ENCODE results near the gene ADAMTS2. TPM values are rescaled to one million over a fixed set of nuclear protein-coding genes. Genes with fewer than 3 reads are reported as not detected.
A peak's percentile ranks its signal among the peaks of the same experiment; 100 is the strongest.

Gene ADAMTS2
- total RNA-seq, 1 donor from 2014 or later = 11.9 TPM

DNA sequence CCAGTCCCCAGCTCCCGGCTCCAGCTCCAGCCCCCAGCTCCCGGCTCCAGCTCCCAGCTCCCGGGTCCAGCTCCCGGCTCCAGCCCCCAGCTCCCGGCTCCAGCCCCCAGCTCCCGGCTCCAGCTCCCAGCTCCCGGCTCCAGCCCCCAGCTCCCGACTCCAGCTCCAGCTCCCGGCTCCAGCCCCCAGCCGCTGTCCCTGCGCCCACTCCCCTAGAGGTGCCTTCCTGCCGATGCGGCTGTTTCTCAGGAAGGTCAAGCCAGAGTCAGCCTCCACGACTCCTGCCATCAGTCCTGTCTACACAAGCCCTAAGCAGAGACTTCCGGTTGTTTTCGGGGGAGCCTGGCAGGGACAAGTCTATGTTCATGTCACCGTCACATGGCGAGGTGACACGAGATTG is 210.3 kb downstream of the ADAMTS2 start:
- DNase-seq (ENCODE audit: low spot score) (no peak), ATAC-seq (no peak)

GRCh38 chr5:179134511-179134910 is 210.8 kb downstream of the ADAMTS2 start:
- ATAC-seq (no peak), DNase-seq (ENCODE audit: low spot score) (no peak)

DNA sequence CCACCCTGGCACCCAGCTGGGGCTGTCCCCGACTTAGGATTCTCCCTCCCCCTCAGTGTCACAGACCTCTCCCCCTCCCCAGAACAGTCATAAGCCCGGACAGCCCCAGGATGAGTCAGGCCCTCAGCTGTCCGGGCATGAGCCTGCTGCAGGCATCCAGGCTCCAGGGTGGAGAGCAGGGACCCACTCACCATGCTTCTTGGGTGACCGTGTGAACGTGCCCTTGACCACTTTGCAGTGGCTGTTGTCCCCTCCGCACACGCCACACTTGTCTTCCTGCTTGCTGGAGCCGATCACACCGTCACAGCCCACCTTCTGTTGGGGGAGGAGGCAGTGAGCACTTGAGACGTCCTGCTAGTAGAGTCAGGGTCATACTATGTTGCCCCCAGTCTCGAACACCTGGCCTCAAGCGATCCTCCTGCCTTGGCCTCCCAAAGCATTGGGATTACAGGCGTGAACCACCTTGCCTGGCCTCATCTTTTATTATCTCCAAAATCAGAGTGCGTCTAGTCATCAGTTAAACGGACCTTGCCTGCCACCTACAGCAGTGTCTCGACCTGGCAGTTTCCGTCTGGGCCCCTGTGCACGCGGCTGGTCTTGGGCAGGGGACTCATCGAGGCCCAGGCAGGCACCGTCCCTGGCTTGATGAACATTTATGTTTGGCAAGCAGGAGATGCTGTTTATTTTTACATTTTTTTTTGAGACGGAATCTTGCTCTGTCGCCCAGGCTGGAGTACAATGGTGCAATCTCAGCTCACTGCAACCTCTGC is 212.5 kb downstream of the ADAMTS2 start:
- no peak for DNase-seq (ENCODE audit: low spot score)

DNA sequence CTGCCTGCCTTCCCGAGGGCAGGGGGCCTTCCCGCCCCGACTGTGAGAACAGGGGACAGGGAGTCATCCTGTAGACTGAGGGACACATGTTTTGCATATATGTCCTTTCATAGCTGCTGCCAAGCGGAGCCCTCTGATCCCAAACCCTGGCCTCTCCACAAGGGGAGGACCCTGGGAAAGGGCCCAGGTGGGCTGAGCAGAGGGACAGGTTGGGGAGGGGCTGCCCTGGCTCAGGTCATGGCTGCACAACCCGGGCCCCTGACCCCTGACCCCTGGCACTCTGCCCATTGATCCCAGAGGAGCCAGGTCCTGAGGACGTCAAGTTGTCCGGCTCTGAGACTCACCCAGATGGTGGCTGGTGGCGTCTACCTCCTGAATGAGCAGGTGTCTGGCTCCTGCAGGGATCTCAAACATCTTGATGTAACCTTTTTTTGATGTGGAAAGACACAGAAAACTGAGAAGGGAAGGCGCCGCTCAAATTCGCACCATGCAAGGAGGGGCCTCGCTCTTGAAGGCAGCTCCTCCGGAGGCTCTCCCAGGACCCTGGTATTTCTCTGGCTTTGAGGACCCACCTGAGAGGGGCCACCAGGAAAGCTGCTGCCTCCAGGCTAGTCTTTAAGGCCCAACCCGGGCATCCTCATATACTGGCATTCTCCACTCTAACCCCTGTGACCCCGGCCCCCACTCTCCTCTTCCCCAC is 213.2 kb downstream of the ADAMTS2 start:
- ATAC-seq (no peak), DNase-seq (ENCODE audit: low spot score) (no peak)

More for the DNA sequence above, 212.5 kb downstream of the ADAMTS2 start:
- no peak for ATAC-seq

DNA sequence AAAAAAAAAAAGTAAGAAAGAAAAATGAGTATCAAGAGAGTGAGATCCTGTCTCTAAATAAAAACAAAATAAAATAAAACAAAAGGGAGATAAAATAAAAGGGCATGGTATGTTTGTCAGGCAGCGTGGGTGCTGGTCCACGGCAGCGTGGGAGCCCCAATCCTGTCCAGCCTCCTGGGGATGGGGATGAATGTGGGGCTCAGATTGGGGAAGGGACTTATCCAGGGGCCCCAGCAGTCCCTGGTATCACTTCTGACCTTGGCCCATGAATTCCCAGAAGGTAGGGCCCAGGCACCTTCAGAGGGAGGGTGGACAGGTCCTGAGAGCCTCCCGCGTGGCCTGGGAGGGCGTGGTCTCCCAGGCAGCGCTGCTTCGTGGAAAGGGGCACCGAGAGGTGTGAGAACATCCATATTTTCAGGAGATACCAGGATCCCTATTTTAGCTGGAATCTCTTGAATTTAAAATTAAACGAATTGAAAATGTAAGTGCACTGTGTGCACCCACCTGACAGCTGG is 213.9 kb downstream of the ADAMTS2 start:
- no peak for DNase-seq (ENCODE audit: low spot score)

GRCh38 chr5:179130101-179130681 is 215.1 kb downstream of the ADAMTS2 start:
- DNase-seq (ENCODE audit: low spot score) = no peak
- no peak for ATAC-seq

More for the DNA sequence above, 213.9 kb downstream of the ADAMTS2 start:
- ATAC-seq = no peak

DNA sequence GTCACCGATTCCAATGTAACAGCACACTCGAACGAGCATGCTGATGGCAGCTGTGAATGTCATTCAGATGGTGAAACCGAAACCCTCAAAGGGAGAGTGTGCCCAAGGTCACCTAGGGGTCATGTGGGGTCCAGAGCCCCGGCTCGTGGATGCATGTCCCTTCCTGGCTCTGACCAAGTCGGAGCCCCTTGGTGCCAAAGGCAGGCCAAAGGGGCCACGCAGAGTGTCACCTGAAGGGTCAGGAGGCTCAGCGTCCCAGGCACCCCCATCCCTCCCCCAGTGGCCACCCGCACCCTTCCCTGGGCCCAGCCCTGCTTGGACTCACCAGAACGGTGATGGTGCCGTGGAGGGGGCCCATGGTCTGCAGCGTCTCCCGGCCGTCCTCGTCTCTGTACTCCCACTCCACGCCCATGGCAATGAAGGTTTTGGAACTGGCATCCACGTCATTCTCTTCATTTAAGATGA is 215.6 kb downstream of the ADAMTS2 start:
- DNase-seq (ENCODE audit: low spot score) = no peak
- no peak for ATAC-seq

DNA sequence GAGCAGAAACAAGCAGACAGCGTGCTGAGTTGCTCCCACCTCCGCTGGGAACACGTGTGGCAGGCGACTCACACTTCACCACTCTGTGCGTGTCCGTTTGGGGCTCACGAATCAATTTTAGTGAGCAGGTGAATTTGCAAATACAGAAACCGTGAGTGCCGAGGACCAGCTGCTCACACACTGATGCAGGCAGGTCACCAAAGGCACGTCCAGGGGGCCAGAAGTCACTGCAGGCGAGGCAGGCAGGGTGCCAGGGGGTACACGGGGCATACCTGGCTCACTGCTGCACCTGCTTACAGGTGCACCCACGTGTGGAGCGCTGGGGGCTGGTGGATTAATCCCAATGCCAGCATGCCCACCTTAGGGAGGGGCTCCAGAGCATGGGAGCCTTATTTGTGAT is 216.3 kb downstream of the ADAMTS2 start:
- ATAC-seq (no peak), DNase-seq (ENCODE audit: low spot score) (no peak)

- ATAC-seq (no peak), DNase-seq (ENCODE audit: low spot score) (no peak)
Observed at GRCh38 chr5:179128041-179128365, 217.3 kb downstream of the ADAMTS2 start.

- no peak for ATAC-seq
- DNase-seq (ENCODE audit: low spot score) = no peak
Observed at GRCh38 chr5:179127136-179128040, 217.9 kb downstream of the ADAMTS2 start.

- DNase-seq (ENCODE audit: low spot score) = peak; percentile 32
- ATAC-seq = no peak
Observed at GRCh38 chr5:179126506-179126991, 218.7 kb downstream of the ADAMTS2 start.

DNA sequence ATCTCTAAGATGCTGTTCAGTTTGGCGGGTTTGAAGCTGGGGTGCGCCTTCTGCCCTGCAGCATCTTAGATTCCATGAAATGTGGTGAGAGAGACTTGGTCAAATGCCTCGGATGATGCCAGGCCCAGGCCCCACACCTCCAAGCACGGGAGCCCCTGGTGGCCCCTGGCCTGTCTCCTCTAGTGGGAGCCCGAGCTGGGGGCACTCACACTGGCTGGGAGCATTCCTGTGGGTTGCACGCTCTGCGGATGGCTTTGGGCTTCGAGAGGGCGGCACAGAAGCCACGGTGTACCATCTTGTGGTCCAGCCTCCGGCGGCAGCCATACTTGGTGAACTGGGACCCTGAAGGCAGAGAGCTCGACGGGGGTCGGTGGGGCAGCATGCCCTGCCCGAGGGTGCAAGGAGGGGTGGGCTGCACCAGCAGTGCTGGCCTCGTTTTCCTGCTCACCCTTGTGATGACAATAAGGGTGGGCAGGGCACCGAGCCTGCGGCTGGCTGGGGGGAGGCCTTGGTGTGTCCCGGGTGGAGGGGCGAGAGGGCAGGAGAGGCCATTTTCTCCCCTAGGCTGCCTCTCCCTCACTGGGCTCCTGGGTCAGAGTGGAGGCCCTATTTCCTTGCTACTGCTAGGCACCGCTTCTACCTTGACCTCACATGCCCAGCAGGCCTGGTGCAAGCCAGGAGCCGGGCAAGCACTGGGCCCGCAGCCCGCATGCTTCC is 219.3 kb downstream of the ADAMTS2 start:
- no peak for ATAC-seq
- peak; percentile 18 for DNase-seq (ENCODE audit: low spot score)

- DNase-seq (ENCODE audit: low spot score) (peak; percentile 30), ATAC-seq (no peak)
Observed at GRCh38 chr5:179124853-179125788, 220.1 kb downstream of the ADAMTS2 start.

- ATAC-seq = no peak
- peak; percentile 40 for DNase-seq (ENCODE audit: low spot score)
Observed at GRCh38 chr5:179124273-179124852, 220.9 kb downstream of the ADAMTS2 start.

GRCh38 chr5:179123491-179124272 is 221.6 kb downstream of the ADAMTS2 start:
- DNase-seq (ENCODE audit: low spot score) = peak; percentile 11

GRCh38 chr5:179123109-179123426 is 222.2 kb downstream of the ADAMTS2 start:
- no peak for ATAC-seq
- peak; percentile 35 for DNase-seq (ENCODE audit: low spot score)

More at GRCh38 chr5:179123491-179124272, 221.6 kb downstream of the ADAMTS2 start:
- no peak for ATAC-seq

DNA sequence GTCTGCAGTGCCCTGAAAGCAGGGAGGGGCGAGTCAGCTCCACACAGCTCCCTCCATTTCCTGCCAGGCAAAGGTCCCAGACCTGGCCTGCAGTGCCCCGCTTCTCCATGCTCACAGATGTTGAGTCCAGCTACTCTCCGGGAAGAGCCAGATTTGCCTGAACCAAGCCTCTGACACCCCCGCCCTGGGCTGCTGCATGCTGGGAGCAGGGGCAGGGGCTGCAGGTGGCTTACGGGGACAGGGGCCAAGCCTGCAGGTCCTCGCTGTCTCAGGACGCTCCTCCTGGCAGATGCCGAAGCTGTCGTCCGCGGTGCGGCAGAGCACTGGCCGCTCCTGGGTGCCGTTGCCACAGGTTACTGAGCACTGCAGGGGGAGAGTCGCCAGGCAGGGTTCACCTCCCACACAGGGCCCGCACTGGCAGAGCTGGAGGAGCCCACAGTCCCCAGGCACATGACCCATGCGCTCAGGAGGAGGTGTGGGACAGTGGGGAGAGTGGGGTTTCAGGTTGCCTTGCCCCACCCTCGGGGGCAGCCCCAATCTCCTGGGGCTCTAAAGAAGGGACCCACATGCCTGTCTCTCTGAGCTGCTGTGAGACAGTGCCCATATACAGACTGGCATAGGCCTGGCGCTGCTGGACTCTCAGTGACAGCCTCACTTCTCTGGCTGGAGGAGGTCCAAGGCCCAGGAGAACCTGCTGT is 222.7 kb downstream of the ADAMTS2 start:
- ATAC-seq (no peak), DNase-seq (ENCODE audit: low spot score) (peak; percentile 37)
